IMR-90 (cell line): ENCODE measurements around the gene TNKS1BP1. TPM values are rescaled to one million over a fixed set of nuclear protein-coding genes. Genes with fewer than 3 reads are reported as not detected.

Experiments
- ATAC-seq: fragments of 200-7000 bp; cut with Tn5 transposase; 2 replicates; pipeline ENCODE4 v1.9.1; 2020; ENCODE audit warnings: low read depth, mild to moderate bottlenecking, moderate library complexity
- BruUV-seq: library from RNA; stranded (reverse); fragments of 400-500 nt; replicated peaks from 2 replicates; lab custom pipeline; 2021; lab: Mats Ljungman, UMichigan
- CTCF ChIA-PET: fragments of 300-600 bp; formaldehyde crosslinking; extraction: SDS; loops from one replicate; lab custom pipeline; 2021; ENCODE audit warnings: antibody characterized with exemption; lab: Yijun Ruan, JAX
- POLR2A ChIA-PET: fragments of 300-600 bp; sonication (Branson Sonifier 250); formaldehyde crosslinking; loops from one replicate; lab custom pipeline; 2022; ENCODE audit warnings: antibody characterized with exemption; ENCODE audit not compliant: unreplicated experiment; lab: Charles Lee
- DNase-seq: peaks from one replicate; pipeline ENCODE4 v3.0.0; 2013
- H2AFZ ChIP-seq: replicated peaks from 2 replicates; pipeline ENCODE3; 2013; ENCODE audit warnings: low read length, mild to moderate bottlenecking; ENCODE audit not compliant: poor library complexity
- H2AK5ac ChIP-seq: 2 replicates; pipeline ENCODE4 v1.6.1; 2013; ENCODE audit warnings: low read depth, low read length, inconsistent platforms
- H2AK9ac ChIP-seq: replicated peaks from 2 replicates; pipeline ENCODE3; 2013; ENCODE audit warnings: mild to moderate bottlenecking, low read depth, low read length, moderate library complexity; ENCODE audit not compliant: poor library complexity
- H2BK120ac ChIP-seq: 2 replicates; pipeline ENCODE4 v1.6.1; 2013; ENCODE audit warnings: low read depth, low read length, inconsistent platforms
- H2BK15ac ChIP-seq: 3 replicates; pipeline ENCODE4 v1.6.1; 2013; ENCODE audit warnings: low read depth, low read length, inconsistent platforms
- H2BK20ac ChIP-seq: 2 replicates; pipeline ENCODE4 v1.6.1; 2013; ENCODE audit warnings: low read depth, mild to moderate bottlenecking, inconsistent platforms, low read length, moderate library complexity
- H2BK5ac ChIP-seq: 2 replicates; pipeline ENCODE4 v1.6.1; 2013; ENCODE audit warnings: mild to moderate bottlenecking, low read depth, low read length, inconsistent platforms; ENCODE audit not compliant: poor library complexity, severe bottlenecking
- H3K14ac ChIP-seq: replicated peaks from 2 replicates; pipeline ENCODE4 v1.6.1; 2013; ENCODE audit warnings: low read depth, low read length, inconsistent platforms
- H3K18ac ChIP-seq: 2 replicates; pipeline ENCODE4 v1.6.1; 2013; ENCODE audit warnings: low read depth, low read length, control low read depth
- H3K23ac ChIP-seq: 2 replicates; pipeline ENCODE4 v1.6.1; 2013; ENCODE audit warnings: low read depth, low read length, inconsistent platforms
- H3K27ac ChIP-seq: 2 replicates; pipeline ENCODE4 v1.5.1; 2013; ENCODE audit warnings: mild to moderate bottlenecking, control low read depth, low read length; ENCODE audit not compliant: insufficient read depth
- H3K27me3 ChIP-seq: 2 replicates; pipeline ENCODE4 v1.6.1; 2013; ENCODE audit warnings: low read length; ENCODE audit not compliant: control insufficient read depth, insufficient read depth
- H3K36me3 ChIP-seq: 2 replicates; pipeline ENCODE4 v1.6.1; 2013; ENCODE audit warnings: low read length, mixed read lengths; ENCODE audit not compliant: control insufficient read depth, insufficient read depth
- H3K4ac ChIP-seq: 2 replicates; pipeline ENCODE4 v1.6.1; 2013; ENCODE audit warnings: low read depth, low read length, inconsistent platforms
- H3K4me1 ChIP-seq: 2 replicates; pipeline ENCODE4 v1.6.1; 2013; ENCODE audit warnings: low read length, mixed read lengths; ENCODE audit not compliant: control insufficient read depth, insufficient read depth
- H3K4me2 ChIP-seq: 2 replicates; pipeline ENCODE4 v1.6.1; 2013; ENCODE audit warnings: low read depth, mild to moderate bottlenecking, control low read depth, low read length, moderate library complexity
- H3K4me3 ChIP-seq: 2 replicates; pipeline ENCODE4 v1.5.1; 2013; ENCODE audit warnings: low read depth, mild to moderate bottlenecking, control low read depth, low read length, moderate library complexity; ENCODE audit not compliant: insufficient read depth
- H3K56ac ChIP-seq: 2 replicates; pipeline ENCODE4 v1.6.1; 2013; ENCODE audit warnings: low read length, inconsistent platforms; ENCODE audit not compliant: insufficient read depth; ENCODE audit errors: extremely low read depth
- H3K79me1 ChIP-seq, 2 experiments: 2 replicates each; pipeline ENCODE4 v1.6.1; 2013; ENCODE audit warnings: low read length in 2 of 2, inconsistent platforms in 1 of 2, low read depth in 1 of 2
- H3K9ac ChIP-seq: 2 replicates; pipeline ENCODE4 v1.6.1; 2013; ENCODE audit warnings: low read depth, low read length, control low read depth
- H3K9me1 ChIP-seq: 2 replicates; pipeline ENCODE4 v1.6.1; 2013; ENCODE audit warnings: low read length, inconsistent platforms; ENCODE audit not compliant: insufficient read depth
- H3K9me3 ChIP-seq: 2 replicates; pipeline ENCODE4 v1.6.1; 2013; ENCODE audit warnings: low read length; ENCODE audit not compliant: control insufficient read depth, insufficient read depth
- H4K20me1 ChIP-seq: 2 replicates; pipeline ENCODE4 v1.6.1; 2013; ENCODE audit warnings: low read length, inconsistent platforms; ENCODE audit not compliant: insufficient read depth
- H4K5ac ChIP-seq: 2 replicates; pipeline ENCODE4 v1.6.1; 2013; ENCODE audit warnings: mild to moderate bottlenecking, low read depth, low read length, control low read depth
- H4K8ac ChIP-seq, 2 experiments: 2 replicates each; pipeline ENCODE4 v1.6.1; 2013; ENCODE audit warnings: low read depth in 2 of 2, low read length in 2 of 2, control low read depth in 1 of 2, inconsistent platforms in 1 of 2
- H4K91ac ChIP-seq: 2 replicates; pipeline ENCODE4 v1.6.1; 2013; ENCODE audit warnings: low read depth, low read length, inconsistent platforms; ENCODE audit not compliant: insufficient read depth
- BHLHE40 ChIP-seq: fragments of 150-350 bp; IDR thresholded peaks from 2 replicates; pipeline ENCODE4 v1.6.1; 2016; ENCODE audit warnings: mild to moderate bottlenecking, low read depth, low read length
- CEBPB ChIP-seq: IDR thresholded peaks from 2 replicates; pipeline ENCODE4 v1.6.1; 2012; ENCODE audit warnings: low read depth, low read length, improper control_type of control experiment
- POLR2A ChIP-seq: IDR thresholded peaks from 2 replicates; pipeline ENCODE4 v1.6.1; 2012; ENCODE audit warnings: mild to moderate bottlenecking, low read depth, low read length
- SMC3 ChIP-seq: fragments of 150-350 bp; IDR thresholded peaks from 2 replicates; pipeline ENCODE4 v1.6.1; 2016; ENCODE audit warnings: low read depth, mild to moderate bottlenecking, antibody characterized with exemption, low read length, moderate library complexity
- dilution Hi-C: fragments of 300-500 bp; cut with HindIII; formaldehyde crosslinking; loops from one replicate; pipeline ENCODE4 v1.14.3; 2018; ENCODE audit warnings: low sequenced_read_pairs; ENCODE audit not compliant: unreplicated experiment
- in situ Hi-C: fragments of 300-500 bp; cut with MboI; formaldehyde crosslinking; loops from 3 replicates; pipeline ENCODE4 v1.14.3; 2019; ENCODE audit warnings: low sequenced_read_pairs, inconsistent platforms, mixed read lengths
- intact Hi-C: fragments of 100-400 bp; cut with micrococcal nuclease; formaldehyde crosslinking; loops from 2 replicates; pipeline ENCODE4 v1.10.0; 2022
- polyA plus RNA-seq, 3 experiments: library from polyadenylated mRNA; depleted of rRNA; stranded (reverse); fragments of >200 nt; gene quantifications; 2 replicates each; pipeline ENCODE4 v1.2.3, GENCODE V29; 2012; ENCODE audit warnings: low replicate concordance in 1 of 3
- total RNA-seq: library from RNA; depleted of rRNA; stranded (reverse); fragments of >200 nt; gene quantifications from 2 replicates; pipeline ENCODE4 v1.2.3, GENCODE V29; 2012

The TNKS1BP1 gene
- total and polyA plus RNA-seq, 2 of the 4 experiments (the other 2 are of a cell fraction), result 31.7 to 71.4 TPM

DNA sequence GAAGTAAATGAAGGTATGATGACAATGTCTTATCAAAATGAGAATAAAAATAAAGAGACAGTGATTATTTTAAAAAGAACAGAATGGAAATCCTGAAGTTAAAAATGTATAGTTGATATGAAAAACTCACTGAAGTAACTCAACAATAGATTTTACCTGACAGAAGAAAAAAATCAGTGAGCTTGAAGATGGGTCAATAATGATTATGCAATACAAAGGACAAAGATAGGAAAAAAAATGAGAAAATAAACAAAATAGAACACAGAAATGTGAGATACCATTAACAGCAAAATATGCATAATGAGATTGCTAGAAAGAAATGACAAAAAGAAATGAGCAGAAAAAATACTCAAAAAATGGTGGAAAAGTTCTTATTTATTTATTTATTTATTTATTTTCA is 68.6 kb downstream of the TNKS1BP1 start:
- no peak overlapping the region for H3K56ac ChIP-seq
- no peak overlapping the region for H3K18ac ChIP-seq
- no TSS peak for BruUV-seq
- H3K4me1 ChIP-seq, result peaks cover 2% of the 10 kb centered on the region
- H4K8ac ChIP-seq, result no peak overlapping the region
- H3K23ac ChIP-seq, result no peak overlapping the region
- dilution Hi-C loops, result no loop called here
- no peaks in the 10 kb centered on the region for H3K27me3 ChIP-seq
- no peak for DNase-seq
- no peak overlapping the region for H2AK9ac ChIP-seq
- ChIA-PET POLR2A (no interaction called here), CTCF (interaction anchor here (1.4 kb wide), 1 partner anchor 415 kb away, joined by 3 read pairs; no protein-coding TSS in a partner anchor)
- peaks cover 1% of the 10 kb centered on the region; the same call in 1 of the 2 replicates for H3K9me3 ChIP-seq
- no peak overlapping the region for H2AFZ ChIP-seq
- H2AK5ac ChIP-seq, result no peak overlapping the region
- no peak overlapping the region for H2BK15ac ChIP-seq
- H4K5ac ChIP-seq, result no peak overlapping the region
- no peak overlapping the region; the same call in 1 of the 2 replicates for H2BK120ac ChIP-seq
- H3K27ac ChIP-seq, result no peak overlapping the region
- no peaks in the 10 kb centered on the region for H3K9me1 ChIP-seq
- in situ Hi-C loops, result loop anchor here (10.0 kb wide), 1 partner anchor 251 kb away; no protein-coding TSS in a partner anchor
- no peaks in the 10 kb centered on the region for H4K20me1 ChIP-seq
- H2BK20ac ChIP-seq, result no peak overlapping the region
- H3K4me3 ChIP-seq, result no peak overlapping the region
- H3K9ac ChIP-seq, result no peak overlapping the region
- H4K91ac ChIP-seq, result no peak overlapping the region
- no peak overlapping the region for H3K14ac ChIP-seq
- H3K4me2 ChIP-seq, result no peak overlapping the region
- peak overlapping the region; percentile 87 for H2BK5ac ChIP-seq
- TF ChIP-seq CEBPB, result peak; percentile 70
- TF ChIP-seq BHLHE40, result no peak
- TF ChIP-seq POLR2A, result no peak
- no peak for TF ChIP-seq SMC3
- no peak for ATAC-seq
- no peak overlapping the region for H3K4ac ChIP-seq
- H3K79me1 ChIP-seq, result no peaks in the 10 kb centered on the region
- intact Hi-C loops, result no loop called here
- no peaks in the 10 kb centered on the region for H3K36me3 ChIP-seq
